Measurements from ENCODE around the gene CHSY3. TPM values are rescaled to one million over a fixed set of nuclear protein-coding genes. Genes with fewer than 3 reads are reported as not detected.

Gene CHSY3
- total and polyA plus RNA-seq, 2 donors (not counting 1 experiment from before 2014, with no cell fraction given): 0.51 to 0.99 TPM

- no peaks in the 10 kb centered on the region for H3K4me1 ChIP-seq (ENCODE audit: control insufficient read depth, extremely low read depth, insufficient read depth, low read length)
- no peaks in the 10 kb centered on the region for H3K36me3 ChIP-seq (ENCODE audit: control insufficient read depth, insufficient read depth, low read length)
- H3K27me3 ChIP-seq (ENCODE audit: control insufficient read depth, insufficient read depth, low read length): no peaks in the 10 kb centered on the region
- H3K9ac ChIP-seq (ENCODE audit: insufficient read depth, low read length): no peak overlapping the region
- no peaks in the 10 kb centered on the region for H3K79me2 ChIP-seq (ENCODE audit: control insufficient read depth, insufficient read depth, low read length)
- no peak overlapping the region for H3K4me3 ChIP-seq (replicated peaks in 1 of 4; ENCODE audit: control extremely low read depth in 1 of 4, insufficient read depth in 1 of 4, low read depth in 3 of 4, low read length in 4 of 4)
- H2AFZ ChIP-seq (ENCODE audit: low read length): no peak overlapping the region
- no peaks in the 10 kb centered on the region for H3K9me3 ChIP-seq (ENCODE audit: control insufficient read depth, insufficient read depth, low read depth, low read length)
- H4K20me1 ChIP-seq (ENCODE audit: control insufficient read depth, extremely low read depth, insufficient read depth, low read length): no peaks in the 10 kb centered on the region
- DNase-seq (ENCODE audit: low read depth in 2 of 2): no peak
- no peak overlapping the region for H3K27ac ChIP-seq (ENCODE audit: insufficient read depth, low read length)
- H3K4me2 ChIP-seq (ENCODE audit: extremely low read depth, insufficient read depth, low read length): no peak overlapping the region
- TF ChIP-seq EZH2 (IDR thresholded peaks at IDR 0.05; ENCODE audit: low read length, missing control alignments) (no peak), CTCF (conservative IDR thresholded peaks at IDR 0.05 in 1 of 2, IDR thresholded peaks at IDR 0.05 in 1 of 2; ENCODE audit: low read depth in 1 of 2, low read length in 2 of 2) (no peak)
These were observed 116.7 kb downstream of the CHSY3 start for GRCh38 chr5:130021000-130021399.

GRCh38 chr5:130021876-130022275 lies 117.6 kb downstream of the CHSY3 start:
- H3K79me2 ChIP-seq (ENCODE audit: control insufficient read depth, insufficient read depth, low read length): no peaks in the 10 kb centered on the region
- TF ChIP-seq CTCF (conservative IDR thresholded peaks at IDR 0.05 in 1 of 2, IDR thresholded peaks at IDR 0.05 in 1 of 2; ENCODE audit: low read depth in 1 of 2, low read length in 2 of 2) (no peak), EZH2 (IDR thresholded peaks at IDR 0.05; ENCODE audit: low read length, missing control alignments) (no peak)
- H3K4me3 ChIP-seq (replicated peaks in 1 of 4; ENCODE audit: control extremely low read depth in 1 of 4, insufficient read depth in 1 of 4, low read depth in 3 of 4, low read length in 4 of 4): no peak overlapping the region
- DNase-seq (ENCODE audit: low read depth in 2 of 2): no peak
- no peaks in the 10 kb centered on the region for H3K4me1 ChIP-seq (ENCODE audit: control insufficient read depth, extremely low read depth, insufficient read depth, low read length)
- no peak overlapping the region for H3K9ac ChIP-seq (ENCODE audit: insufficient read depth, low read length)
- no peaks in the 10 kb centered on the region for H3K27me3 ChIP-seq (ENCODE audit: control insufficient read depth, insufficient read depth, low read length)
- H3K9me3 ChIP-seq (ENCODE audit: control insufficient read depth, insufficient read depth, low read depth, low read length): no peaks in the 10 kb centered on the region
- H3K36me3 ChIP-seq (ENCODE audit: control insufficient read depth, insufficient read depth, low read length): no peaks in the 10 kb centered on the region
- no peak overlapping the region for H2AFZ ChIP-seq (ENCODE audit: low read length)
- no peak overlapping the region for H3K27ac ChIP-seq (ENCODE audit: insufficient read depth, low read length)
- no peaks in the 10 kb centered on the region for H4K20me1 ChIP-seq (ENCODE audit: control insufficient read depth, extremely low read depth, insufficient read depth, low read length)
- no peak overlapping the region for H3K4me2 ChIP-seq (ENCODE audit: extremely low read depth, insufficient read depth, low read length)

GRCh38 chr5:130023604-130024003 lies 119.3 kb downstream of the CHSY3 start:
- no peak overlapping the region for H3K9ac ChIP-seq (ENCODE audit: insufficient read depth, low read length)
- no peaks in the 10 kb centered on the region for H3K4me1 ChIP-seq (ENCODE audit: control insufficient read depth, extremely low read depth, insufficient read depth, low read length)
- no peaks in the 10 kb centered on the region for H4K20me1 ChIP-seq (ENCODE audit: control insufficient read depth, extremely low read depth, insufficient read depth, low read length)
- no peaks in the 10 kb centered on the region for H3K79me2 ChIP-seq (ENCODE audit: control insufficient read depth, insufficient read depth, low read length)
- no peaks in the 10 kb centered on the region for H3K9me3 ChIP-seq (ENCODE audit: control insufficient read depth, insufficient read depth, low read depth, low read length)
- TF ChIP-seq EZH2 (IDR thresholded peaks at IDR 0.05; ENCODE audit: low read length, missing control alignments) (no peak), CTCF (conservative IDR thresholded peaks at IDR 0.05 in 1 of 2, IDR thresholded peaks at IDR 0.05 in 1 of 2; ENCODE audit: low read depth in 1 of 2, low read length in 2 of 2) (no peak)
- no peak overlapping the region for H3K27ac ChIP-seq (ENCODE audit: insufficient read depth, low read length)
- no peaks in the 10 kb centered on the region for H3K27me3 ChIP-seq (ENCODE audit: control insufficient read depth, insufficient read depth, low read length)
- no peak for DNase-seq (ENCODE audit: low read depth in 2 of 2)
- H3K4me3 ChIP-seq (replicated peaks in 1 of 4; ENCODE audit: control extremely low read depth in 1 of 4, insufficient read depth in 1 of 4, low read depth in 3 of 4, low read length in 4 of 4): no peak overlapping the region
- no peaks in the 10 kb centered on the region for H3K36me3 ChIP-seq (ENCODE audit: control insufficient read depth, insufficient read depth, low read length)
- H2AFZ ChIP-seq (ENCODE audit: low read length): no peak overlapping the region
- H3K4me2 ChIP-seq (ENCODE audit: extremely low read depth, insufficient read depth, low read length): no peak overlapping the region

All from fibroblast of lung (primary cell).